ENCODE measurements around the gene UBE2H.
A peak's percentile ranks its signal among the peaks of the same experiment; 100 is the strongest.

The UBE2H gene

DNA sequence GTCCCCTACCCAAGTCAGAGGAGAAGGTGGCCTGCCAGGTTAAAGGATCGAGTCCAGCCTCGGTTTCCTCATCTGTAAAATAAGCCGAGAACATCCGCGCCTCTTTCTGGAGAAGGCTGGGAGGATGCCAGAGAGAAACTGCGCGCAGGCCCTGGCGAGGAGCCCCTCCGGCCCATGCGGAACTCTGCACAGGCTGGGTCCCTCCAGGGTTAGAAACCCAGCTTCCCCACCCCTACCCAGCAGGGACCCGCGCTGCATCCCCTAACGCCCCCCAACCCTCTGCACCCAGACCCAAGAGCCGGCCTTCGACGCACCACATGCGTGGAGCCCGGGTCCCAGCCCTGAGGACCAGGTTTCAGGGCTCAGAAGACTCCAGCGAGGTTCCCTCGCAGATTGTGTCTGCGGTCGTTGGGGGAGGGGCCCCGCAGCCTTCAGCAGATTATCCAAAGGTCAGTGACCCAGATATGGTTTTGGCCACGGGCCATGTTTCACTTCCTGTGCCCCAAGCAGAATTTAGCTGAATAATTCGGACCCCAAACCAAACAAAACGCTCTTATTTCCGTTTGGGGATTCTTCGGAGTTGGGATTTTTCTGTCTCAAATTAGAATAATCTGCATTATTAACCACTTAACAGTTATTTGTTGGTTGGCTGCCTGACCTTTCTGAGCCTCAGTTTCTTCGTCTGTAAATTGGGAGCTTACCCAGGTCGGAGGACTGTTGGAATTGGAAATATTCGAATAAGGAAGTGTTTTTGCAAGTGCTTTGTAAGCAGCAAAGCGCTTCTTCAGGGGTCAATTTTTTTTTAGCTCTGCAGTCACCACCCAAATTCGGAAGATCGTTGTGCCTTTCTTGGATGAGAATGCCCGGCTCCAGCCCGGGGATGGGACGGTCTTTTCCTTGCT is 167.7 kb downstream of the UBE2H start:
- in situ Hi-C loops (cut with HindIII; ENCODE audit: low pct_unique_long_range_greater_than_20kb, low sequenced_read_pairs), result no loop called here
- DNase-seq (ENCODE audit: low read depth in 1 of 2, low spot score in 1 of 2), result no peak
- no peak for TF ChIP-seq JUND (IDR thresholded peaks at IDR 0.05; ENCODE audit: low read depth)

- in situ Hi-C loops (cut with HindIII; ENCODE audit: low pct_unique_long_range_greater_than_20kb, low sequenced_read_pairs), result no loop called here
- no peak for TF ChIP-seq JUND (IDR thresholded peaks at IDR 0.05; ENCODE audit: low read depth)
- DNase-seq (ENCODE audit: low read depth in 1 of 2, low spot score in 1 of 2), result no peak
These were observed 168.3 kb downstream of the UBE2H start for GRCh38 chr7:129784437-129784782.

- in situ Hi-C loops (cut with HindIII; ENCODE audit: low pct_unique_long_range_greater_than_20kb, low sequenced_read_pairs), result no loop called here
- no peak for TF ChIP-seq JUND (IDR thresholded peaks at IDR 0.05; ENCODE audit: low read depth)
- no peak for DNase-seq (ENCODE audit: low read depth in 1 of 2, low spot score in 1 of 2)
These were observed 169.2 kb downstream of the UBE2H start for GRCh38 chr7:129783584-129783919.

- no peak for TF ChIP-seq JUND (IDR thresholded peaks at IDR 0.05; ENCODE audit: low read depth)
- no peak for DNase-seq (ENCODE audit: low read depth in 1 of 2, low spot score in 1 of 2)
- in situ Hi-C loops (cut with HindIII; ENCODE audit: low pct_unique_long_range_greater_than_20kb, low sequenced_read_pairs), result no loop called here
These were observed 169.8 kb downstream of the UBE2H start for GRCh38 chr7:129782818-129783583.

DNA sequence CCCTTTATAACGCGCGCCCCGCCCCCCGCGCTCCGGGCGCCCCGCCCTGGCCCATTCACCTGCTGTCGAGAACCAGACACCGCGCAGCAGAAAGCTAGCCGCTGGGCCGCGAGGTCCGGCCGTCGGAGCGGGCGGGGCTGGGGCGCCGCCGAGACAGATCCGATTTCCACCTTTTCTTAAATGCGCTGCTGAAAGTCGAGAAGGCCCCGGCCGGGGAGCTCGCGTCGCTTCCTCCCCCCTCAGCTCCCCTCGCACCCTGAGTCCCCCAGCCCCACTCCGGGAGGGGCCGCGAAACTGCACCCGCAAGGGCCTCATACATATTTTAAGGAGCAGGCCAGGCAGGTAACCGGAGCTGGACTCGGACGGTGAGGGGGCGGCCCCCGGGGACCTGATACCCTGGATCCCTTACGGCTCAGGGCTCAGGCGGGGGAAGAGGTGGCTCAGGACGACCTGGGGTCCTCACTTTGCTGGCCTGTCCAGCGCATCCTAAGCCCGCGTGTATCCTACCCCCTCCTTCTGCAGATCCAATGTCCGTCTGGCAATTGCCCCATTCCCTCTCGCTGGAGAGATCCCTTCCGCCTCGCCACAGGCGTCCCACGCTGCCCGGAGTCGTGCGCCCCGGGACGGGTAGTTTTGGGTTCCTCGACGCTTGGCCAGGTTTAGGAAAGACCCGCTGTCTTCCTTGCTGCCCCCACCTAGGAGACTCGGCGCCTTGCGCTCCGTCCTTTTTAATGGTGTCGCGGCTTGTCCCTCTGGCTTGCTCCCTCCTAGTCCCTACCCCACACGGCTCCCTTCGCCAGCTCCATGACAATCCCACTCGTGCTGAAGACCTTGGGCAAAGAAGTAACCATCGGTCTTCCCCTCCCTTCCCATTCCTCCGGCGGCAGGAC is 170.6 kb downstream of the UBE2H start:
- DNase-seq (ENCODE audit: low read depth in 1 of 2, low spot score in 1 of 2), result no peak
- in situ Hi-C loops (cut with HindIII; ENCODE audit: low pct_unique_long_range_greater_than_20kb, low sequenced_read_pairs), result no loop called here
- TF ChIP-seq JUND (IDR thresholded peaks at IDR 0.05; ENCODE audit: low read depth), result no peak

DNA sequence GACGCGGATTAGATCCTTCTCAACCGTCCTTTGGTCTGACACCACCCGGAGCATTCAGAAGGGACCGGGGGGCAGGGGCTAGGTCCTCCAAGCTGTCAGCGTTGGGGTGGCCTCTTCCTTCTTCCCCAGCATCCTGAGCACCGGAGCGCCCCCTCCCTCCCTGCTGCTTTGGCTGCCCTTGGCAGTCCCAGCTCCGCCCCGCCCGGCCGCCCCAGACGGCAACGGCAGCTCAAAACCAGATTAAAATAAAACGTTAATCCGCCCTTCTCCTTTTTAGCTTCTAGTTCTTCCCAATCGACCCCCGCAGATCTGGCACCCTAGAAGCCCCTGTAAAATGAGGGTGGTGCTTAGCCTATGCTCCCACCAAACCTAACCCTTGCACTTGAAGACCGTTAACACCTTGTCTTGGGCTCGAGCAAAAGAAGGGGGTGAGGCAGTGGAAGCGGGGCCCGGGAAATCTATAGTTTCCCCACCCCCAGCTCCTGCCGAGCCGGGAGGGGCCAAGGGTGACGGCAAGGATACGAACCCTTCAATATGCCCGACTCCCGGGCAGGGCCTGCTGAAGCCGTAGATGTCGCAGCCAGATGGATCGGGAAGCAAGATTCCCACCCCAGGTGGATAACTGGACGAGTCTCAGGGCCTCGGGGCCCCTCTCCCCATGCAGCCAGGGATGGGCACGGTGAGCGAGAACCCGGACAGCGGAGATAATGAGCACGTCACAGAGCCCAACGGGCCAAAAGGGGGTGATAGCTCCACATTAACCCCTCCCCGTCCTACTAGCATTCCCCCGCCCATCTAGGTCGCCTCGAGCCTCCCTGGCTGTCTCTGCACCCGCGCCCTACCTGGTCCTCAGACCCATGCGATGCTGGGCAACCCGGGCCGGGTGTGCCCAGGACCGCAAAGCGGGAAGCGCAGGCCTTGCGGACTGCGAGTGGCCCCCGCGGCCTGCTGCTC is 171.5 kb downstream of the UBE2H start:
- no peak for TF ChIP-seq JUND (IDR thresholded peaks at IDR 0.05; ENCODE audit: low read depth)
- peak; percentile 36 to 50 for DNase-seq (ENCODE audit: low read depth in 1 of 2, low spot score in 1 of 2)
- in situ Hi-C loops (cut with HindIII; ENCODE audit: low pct_unique_long_range_greater_than_20kb, low sequenced_read_pairs), result no loop called here
